AG09319 (cell line): ENCODE data around the gene SRCAP.

ENCODE experiments used
- DNase-seq: peaks from one replicate; pipeline ENCODE4 v3.0.0-alpha.2; 2010; ENCODE audit warnings: low read depth; ENCODE audit errors: extremely low read depth
- TF ChIP-seq, protein P1 (sequence below): IDR thresholded peaks from 2 replicates; pipeline ENCODE4 v1.5.1; 2011; ENCODE audit warnings: low read depth, mild to moderate bottlenecking, inconsistent platforms, low read length, moderate library complexity

Gene SRCAP

DNA sequence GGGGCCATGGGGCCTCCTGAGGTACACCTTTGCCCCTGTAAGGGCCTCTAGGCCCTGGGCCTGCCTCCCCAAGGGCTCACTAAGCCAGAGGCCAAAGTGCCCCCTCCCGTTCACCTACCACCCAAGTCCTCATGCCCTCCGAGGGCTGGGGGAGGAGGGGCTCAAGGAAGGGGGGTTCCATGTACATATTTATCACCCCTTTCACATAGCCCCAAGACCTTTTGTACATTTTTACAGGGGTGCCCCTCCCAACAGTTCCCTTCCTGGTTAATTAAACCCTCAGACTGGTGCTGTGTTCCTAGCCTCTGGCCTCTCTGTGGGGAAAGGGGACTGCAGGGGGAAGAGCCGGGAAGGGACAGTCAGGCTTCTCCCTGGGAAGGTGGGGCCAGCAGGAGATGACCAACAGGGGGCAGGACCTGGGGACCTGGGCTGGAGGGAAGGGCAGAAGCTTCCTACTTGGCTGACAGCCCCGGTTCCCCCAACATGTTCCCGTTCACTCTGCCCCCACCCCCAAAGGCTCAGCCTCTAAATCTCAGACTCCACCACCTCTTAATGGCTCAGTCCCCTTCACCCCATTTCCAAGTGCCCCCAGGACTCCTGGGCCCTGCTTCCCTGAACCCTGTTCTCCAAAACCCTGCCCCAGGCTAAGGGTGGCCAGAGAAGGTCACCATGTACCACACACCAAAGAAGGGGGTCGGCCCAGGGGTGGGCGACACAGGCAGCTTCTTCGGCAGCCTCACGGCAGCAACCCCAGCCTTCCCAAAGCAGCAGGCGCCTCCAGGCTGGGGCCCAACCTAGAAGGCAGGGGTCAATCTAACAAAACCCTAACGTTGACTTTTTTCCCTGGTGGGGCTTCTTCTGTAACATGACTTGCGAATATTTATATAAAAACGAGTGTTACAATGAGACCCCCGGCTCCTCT is 28.8 kb upstream of the SRCAP start:
- TF ChIP-seq, protein P1, sequence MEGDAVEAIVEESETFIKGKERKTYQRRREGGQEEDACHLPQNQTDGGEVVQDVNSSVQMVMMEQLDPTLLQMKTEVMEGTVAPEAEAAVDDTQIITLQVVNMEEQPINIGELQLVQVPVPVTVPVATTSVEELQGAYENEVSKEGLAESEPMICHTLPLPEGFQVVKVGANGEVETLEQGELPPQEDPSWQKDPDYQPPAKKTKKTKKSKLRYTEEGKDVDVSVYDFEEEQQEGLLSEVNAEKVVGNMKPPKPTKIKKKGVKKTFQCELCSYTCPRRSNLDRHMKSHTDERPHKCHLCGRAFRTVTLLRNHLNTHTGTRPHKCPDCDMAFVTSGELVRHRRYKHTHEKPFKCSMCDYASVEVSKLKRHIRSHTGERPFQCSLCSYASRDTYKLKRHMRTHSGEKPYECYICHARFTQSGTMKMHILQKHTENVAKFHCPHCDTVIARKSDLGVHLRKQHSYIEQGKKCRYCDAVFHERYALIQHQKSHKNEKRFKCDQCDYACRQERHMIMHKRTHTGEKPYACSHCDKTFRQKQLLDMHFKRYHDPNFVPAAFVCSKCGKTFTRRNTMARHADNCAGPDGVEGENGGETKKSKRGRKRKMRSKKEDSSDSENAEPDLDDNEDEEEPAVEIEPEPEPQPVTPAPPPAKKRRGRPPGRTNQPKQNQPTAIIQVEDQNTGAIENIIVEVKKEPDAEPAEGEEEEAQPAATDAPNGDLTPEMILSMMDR, result no peak; the same call in 1 of the 2 replicates
- DNase-seq, result no peak

DNA sequence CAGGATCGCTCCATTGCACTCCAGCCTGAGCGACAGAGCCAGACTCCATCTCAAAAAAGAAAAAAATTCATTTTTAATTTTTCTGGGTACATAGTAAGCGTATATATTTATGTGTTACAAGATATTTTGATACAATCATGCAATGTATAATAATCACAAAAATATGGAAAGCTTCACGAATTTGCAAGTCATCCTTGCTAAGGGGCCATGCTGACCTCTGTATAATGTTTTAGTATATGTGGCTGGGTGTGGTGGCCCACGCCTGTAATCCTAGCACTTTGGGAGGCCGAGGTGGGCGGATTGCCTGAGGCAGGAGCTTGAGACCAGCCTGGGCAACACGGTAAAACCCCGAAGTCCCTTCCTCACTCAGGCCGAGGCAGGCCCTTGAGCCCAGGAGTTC is 23.8 kb upstream of the SRCAP start:
- TF ChIP-seq, protein P1, result no peak
- no peak for DNase-seq

DNA sequence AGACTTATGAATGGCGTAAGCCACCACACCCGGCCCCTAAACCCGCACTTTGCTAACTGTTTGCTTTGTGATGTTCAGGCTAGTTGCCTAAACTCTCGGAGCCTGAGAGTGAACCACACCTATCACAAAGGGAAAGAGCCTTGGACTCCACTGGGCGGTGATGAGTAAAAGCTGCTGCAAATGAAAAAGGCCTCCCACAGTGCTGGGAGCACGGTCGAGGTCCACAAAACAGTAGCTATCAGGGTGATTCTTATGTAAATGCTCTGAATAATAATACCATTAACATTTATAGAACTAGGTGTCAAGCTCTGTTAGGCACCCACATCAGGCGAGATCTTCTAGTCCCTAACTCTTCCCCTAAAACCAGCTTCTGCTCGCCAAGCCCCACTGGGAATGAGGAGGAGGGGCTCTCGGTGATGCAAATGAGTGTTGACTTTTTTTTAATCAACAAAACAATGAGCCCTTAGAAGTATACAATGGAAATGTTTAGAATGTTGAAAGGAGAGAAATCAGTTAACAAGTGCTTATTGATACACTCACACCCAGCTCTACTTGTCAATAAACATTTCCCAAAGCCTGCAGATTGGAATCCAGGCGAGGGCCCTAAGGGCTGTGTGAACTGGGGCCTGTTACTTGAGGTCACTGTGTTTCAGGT is 20.9 kb upstream of the SRCAP start:
- DNase-seq, result no peak
- TF ChIP-seq, protein P1, result no peak

DNA sequence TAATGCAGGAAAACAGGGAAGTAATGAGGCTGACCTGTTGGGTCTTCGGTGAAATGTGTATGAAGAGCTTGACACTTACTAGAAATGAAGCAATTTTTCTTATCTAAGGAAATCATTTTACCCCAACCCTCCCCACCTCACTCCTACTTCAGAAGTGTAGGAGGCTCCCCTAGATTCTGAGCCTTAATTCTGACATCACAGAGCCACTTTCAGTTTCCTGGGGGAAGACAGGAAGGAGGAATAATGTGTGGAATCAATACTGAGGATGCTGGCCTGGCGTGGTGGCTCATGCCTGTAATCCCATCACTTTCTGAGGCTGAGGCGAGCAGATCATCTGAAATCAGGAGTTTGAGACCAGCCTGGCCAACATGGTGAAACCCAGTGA is 20.4 kb upstream of the SRCAP start:
- DNase-seq, result no peak
- TF ChIP-seq, protein P1, result no peak

DNA sequence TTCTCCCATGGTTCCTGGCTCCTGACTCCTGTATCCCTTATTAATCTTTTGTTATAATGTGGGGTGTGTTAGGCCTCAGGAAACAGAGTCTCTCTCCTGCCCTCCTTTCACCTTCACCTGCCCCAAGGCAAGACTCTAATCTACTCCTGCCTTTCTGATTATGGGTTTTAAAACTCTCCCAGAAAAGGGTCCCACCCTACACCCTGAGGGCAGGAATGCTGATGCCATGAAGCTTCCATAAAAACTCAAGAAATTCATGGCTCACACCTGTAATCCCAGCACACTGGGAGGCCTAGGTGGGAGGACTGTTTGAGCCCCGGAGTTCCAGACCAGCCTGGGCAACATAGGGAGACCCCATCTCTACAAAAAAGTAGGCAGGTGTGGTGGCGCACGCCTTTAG is 18.6 kb upstream of the SRCAP start:
- TF ChIP-seq, protein P1, result no peak
- no peak for DNase-seq

DNA sequence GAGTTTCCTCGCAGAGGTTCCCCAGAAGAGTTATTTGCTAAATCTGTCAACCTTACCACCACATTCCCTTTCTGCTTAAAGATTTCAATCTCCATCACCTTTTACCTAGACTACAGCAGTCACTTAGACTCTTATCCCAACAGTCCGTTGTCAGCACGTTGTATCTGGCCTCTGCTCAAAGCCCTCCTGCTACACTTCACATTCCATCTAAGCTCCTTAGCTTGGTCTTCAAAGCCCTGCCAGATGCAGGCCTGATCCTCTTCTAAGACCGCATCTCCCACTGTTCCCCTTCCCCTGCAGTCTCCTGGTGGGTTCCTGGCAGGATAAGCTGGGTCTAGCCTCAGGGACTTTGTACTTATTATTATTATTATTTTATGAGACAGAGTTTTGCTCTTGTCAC is 10.3 kb upstream of the SRCAP start:
- DNase-seq, result no peak
- TF ChIP-seq, protein P1, result no peak

DNA sequence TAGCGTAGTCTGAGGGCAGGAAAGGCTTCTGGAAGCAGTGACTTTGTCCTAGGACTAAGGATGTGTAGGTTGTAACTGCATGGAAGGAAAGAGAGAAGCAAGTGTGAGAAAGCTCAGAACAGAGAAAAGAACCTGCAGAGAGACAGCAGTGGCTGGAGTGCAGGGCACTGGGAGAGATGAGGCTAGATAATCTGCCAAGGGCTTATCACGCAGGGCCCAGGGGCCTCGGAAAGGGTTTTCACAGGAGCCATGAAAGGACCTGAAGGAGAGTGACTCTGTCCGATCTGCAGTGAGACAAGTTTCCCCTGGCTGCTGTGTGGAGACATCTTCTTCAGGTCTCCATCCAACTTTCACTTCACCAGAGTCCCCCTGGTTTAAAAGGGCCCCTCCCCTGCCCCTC is 7.1 kb upstream of the SRCAP start:
- TF ChIP-seq, protein P1, result no peak

More for the DNA sequence above, 7.1 kb upstream of the SRCAP start:
- no peak for DNase-seq
